ENCODE results near the gene ASTN1.
"Not testable (repeated sequence)": the region's sequence is repeated elsewhere in the genome, so short reads cannot be mapped to it uniquely, and the experiment has no call there.

ASTN1 gene

GRCh38 chr1:177106614-177107365 is 57.7 kb downstream of the ASTN1 start:
- no peak for TF ChIP-seq GATA1 (IDR thresholded peaks at IDR 0.05; ENCODE audit: low read depth, low read length)
- no peak for TF ChIP-seq POLR2A (IDR thresholded peaks at IDR 0.05; ENCODE audit: low read length)
- DNase-seq: no peak

GRCh38 chr1:177106196-177106595 is 58.3 kb downstream of the ASTN1 start:
- no peak for DNase-seq
- TF ChIP-seq POLR2A (IDR thresholded peaks at IDR 0.05; ENCODE audit: low read length) (no peak), GATA1 (IDR thresholded peaks at IDR 0.05; ENCODE audit: low read depth, low read length) (no peak)

GRCh38 chr1:177103005-177103852 is 61.3 kb downstream of the ASTN1 start:
- TF ChIP-seq POLR2A (IDR thresholded peaks at IDR 0.05; ENCODE audit: low read length) (no peak), GATA1 (IDR thresholded peaks at IDR 0.05; ENCODE audit: low read depth, low read length) (no peak)
- no peak for DNase-seq

GRCh38 chr1:177092001-177092400 is 72.5 kb downstream of the ASTN1 start:
- no peak for TF ChIP-seq POLR2A (IDR thresholded peaks at IDR 0.05; ENCODE audit: low read length)
- TF ChIP-seq GATA1 (IDR thresholded peaks at IDR 0.05; ENCODE audit: low read depth, low read length): no peak

GRCh38 chr1:177091040-177091439 is 73.5 kb downstream of the ASTN1 start:
- no peak for DNase-seq
- TF ChIP-seq POLR2A (IDR thresholded peaks at IDR 0.05; ENCODE audit: low read length) (no peak), GATA1 (IDR thresholded peaks at IDR 0.05; ENCODE audit: low read depth, low read length) (no peak)

More at GRCh38 chr1:177092001-177092400, 72.5 kb downstream of the ASTN1 start:
- DNase-seq: no peak

GRCh38 chr1:177088966-177089365 is 75.5 kb downstream of the ASTN1 start:
- no peak for DNase-seq
- no peak for TF ChIP-seq GATA1 (IDR thresholded peaks at IDR 0.05; ENCODE audit: low read depth, low read length)
- no peak for TF ChIP-seq POLR2A (IDR thresholded peaks at IDR 0.05; ENCODE audit: low read length)

GRCh38 chr1:177082855-177083693 is 81.4 kb downstream of the ASTN1 start:
- TF ChIP-seq GATA1 (IDR thresholded peaks at IDR 0.05; ENCODE audit: low read depth, low read length) (no peak), POLR2A (IDR thresholded peaks at IDR 0.05; ENCODE audit: low read length) (no peak)
- no peak for DNase-seq

GRCh38 chr1:177080564-177080963 is 83.9 kb downstream of the ASTN1 start:
- TF ChIP-seq GATA1 (IDR thresholded peaks at IDR 0.05; ENCODE audit: low read depth, low read length): no peak
- no peak for TF ChIP-seq POLR2A (IDR thresholded peaks at IDR 0.05; ENCODE audit: low read length)
- no peak for DNase-seq

- TF ChIP-seq GATA1 (IDR thresholded peaks at IDR 0.05; ENCODE audit: low read depth, low read length) (no peak), POLR2A (IDR thresholded peaks at IDR 0.05; ENCODE audit: low read length) (no peak)
- no peak for DNase-seq
These were observed 86.6 kb downstream of the ASTN1 start for GRCh38 chr1:177077734-177078499.

- no peak for DNase-seq
- TF ChIP-seq GATA1 (IDR thresholded peaks at IDR 0.05; ENCODE audit: low read depth, low read length) (no peak), POLR2A (IDR thresholded peaks at IDR 0.05; ENCODE audit: low read length) (no peak)
These were observed 87.5 kb downstream of the ASTN1 start for GRCh38 chr1:177077006-177077405.

GRCh38 chr1:177074811-177075210 is 89.7 kb downstream of the ASTN1 start:
- DNase-seq: not testable (repeated sequence)

GRCh38 chr1:177069490-177069889 is 95.0 kb downstream of the ASTN1 start:
- TF ChIP-seq GATA1 (IDR thresholded peaks at IDR 0.05; ENCODE audit: low read depth, low read length) (no peak), POLR2A (IDR thresholded peaks at IDR 0.05; ENCODE audit: low read length) (no peak)
- no peak for DNase-seq

- DNase-seq: no peak
- TF ChIP-seq GATA1 (IDR thresholded peaks at IDR 0.05; ENCODE audit: low read depth, low read length) (no peak), POLR2A (IDR thresholded peaks at IDR 0.05; ENCODE audit: low read length) (no peak)
These were observed 96.6 kb downstream of the ASTN1 start for GRCh38 chr1:177067752-177068410.
